MM.1S (cell line): ENCODE measurements around the gene ADCY5.

Source experiments
- DNase-seq: peaks from one replicate; pipeline ENCODE4 v3.0.0-alpha.2; 2015
- H2AFZ ChIP-seq: fragments of 300-600 bp; sonication (generic); 2 replicates; pipeline ENCODE4 v1.6.0; 2016; ENCODE audit warnings: antibody characterized with exemption, low read length
- H3F3A ChIP-seq: fragments of 300-600 bp; sonication (generic); 2 replicates; pipeline ENCODE4 v1.6.1; 2016; ENCODE audit warnings: mild to moderate bottlenecking, antibody characterized with exemption, low read length, moderate library complexity, mixed read lengths; ENCODE audit not compliant: insufficient read depth
- H3K27ac ChIP-seq: fragments of 300-600 bp; sonication (generic); 2 replicates; pipeline ENCODE4 v1.5.1; 2016; ENCODE audit warnings: mild to moderate bottlenecking, low read length
- H3K27me3 ChIP-seq: fragments of 300-600 bp; sonication (generic); replicated peaks from 2 replicates; pipeline ENCODE4 v1.6.0; 2016; ENCODE audit warnings: low read length; ENCODE audit not compliant: insufficient read depth
- H3K36me3 ChIP-seq: fragments of 300-600 bp; sonication (generic); replicated peaks from 2 replicates; pipeline ENCODE4 v1.6.1; 2016; ENCODE audit warnings: mild to moderate bottlenecking, low read length, mixed read lengths; ENCODE audit not compliant: insufficient read depth
- H3K4me1 ChIP-seq: fragments of 300-600 bp; sonication (generic); 2 replicates; pipeline ENCODE4 v1.6.1; 2016; ENCODE audit warnings: low read length, mixed read lengths
- H3K4me2 ChIP-seq: fragments of 300-600 bp; sonication (generic); 2 replicates; pipeline ENCODE4 v1.6.0; 2016; ENCODE audit warnings: low read depth, low read length
- H3K4me3 ChIP-seq: fragments of 300-600 bp; sonication (generic); 2 replicates; pipeline ENCODE4 v1.5.1; 2016; ENCODE audit warnings: low read length, mixed read lengths
- H3K79me2 ChIP-seq: fragments of 300-600 bp; sonication (generic); 2 replicates; pipeline ENCODE4 v1.6.1; 2016; ENCODE audit warnings: mixed run types, low read length, mixed read lengths
- H3K9ac ChIP-seq: fragments of 300-600 bp; sonication (generic); 2 replicates; pipeline ENCODE4 v1.6.1; 2016; ENCODE audit warnings: low read length, mixed read lengths
- H3K9me2 ChIP-seq: fragments of 300-600 bp; sonication (generic); replicated peaks from 2 replicates; pipeline ENCODE4 v1.6.1; 2016; ENCODE audit warnings: mild to moderate bottlenecking, low read length, mixed read lengths; ENCODE audit not compliant: insufficient read depth
- H3K9me3 ChIP-seq: fragments of 300-600 bp; sonication (generic); replicated peaks from 2 replicates; pipeline ENCODE4 v1.6.1; 2016; ENCODE audit warnings: mild to moderate bottlenecking, low read length, mixed read lengths; ENCODE audit not compliant: insufficient read depth
- H4K20me1 ChIP-seq: fragments of 300-600 bp; sonication (generic); 2 replicates; pipeline ENCODE4 v1.6.1; 2016; ENCODE audit warnings: mild to moderate bottlenecking, low read length, moderate library complexity, mixed read lengths; ENCODE audit not compliant: insufficient read depth
- EZH2 ChIP-seq: fragments of 300-600 bp; sonication (generic); optimal IDR thresholded peaks from 2 replicates; pipeline ENCODE3; 2017; ENCODE audit warnings: low read depth, mild to moderate bottlenecking, antibody characterized with exemption, low read length, mixed read lengths
- EZH2phosphoT487 ChIP-seq: fragments of 300-600 bp; sonication (generic); IDR thresholded peaks from 2 replicates; pipeline ENCODE4 v1.6.1; 2018; ENCODE audit warnings: antibody characterized with exemption, low read length
- TF ChIP-seq, protein P1 (sequence below): fragments of 300-600 bp; sonication (generic); IDR thresholded peaks from 2 replicates; pipeline ENCODE4 v1.5.1; 2016; ENCODE audit warnings: antibody characterized with exemption, low read length, mixed read lengths

The ADCY5 gene

GRCh38 chr3:123339302-123339701, 109.6 kb downstream of the ADCY5 start:
- Histone ChIP-seq H3K4me2 (no peak overlapping the region), H3K79me2 (no peaks in the 10 kb centered on the region), H3K9me2 (no peaks in the 10 kb centered on the region), H3K9ac (no peak overlapping the region), H3K9me3 (no peaks in the 10 kb centered on the region), H3K36me3 (no peaks in the 10 kb centered on the region), H3K4me3 (no peak overlapping the region), H3K27ac (no peak overlapping the region), H3F3A (no peaks in the 10 kb centered on the region), H2AFZ (no peak overlapping the region), H4K20me1 (no peaks in the 10 kb centered on the region), H3K4me1 (no peaks in the 10 kb centered on the region), H3K27me3 (no peaks in the 10 kb centered on the region)
- DNase-seq, result no peak
- TF ChIP-seq, protein P1, sequence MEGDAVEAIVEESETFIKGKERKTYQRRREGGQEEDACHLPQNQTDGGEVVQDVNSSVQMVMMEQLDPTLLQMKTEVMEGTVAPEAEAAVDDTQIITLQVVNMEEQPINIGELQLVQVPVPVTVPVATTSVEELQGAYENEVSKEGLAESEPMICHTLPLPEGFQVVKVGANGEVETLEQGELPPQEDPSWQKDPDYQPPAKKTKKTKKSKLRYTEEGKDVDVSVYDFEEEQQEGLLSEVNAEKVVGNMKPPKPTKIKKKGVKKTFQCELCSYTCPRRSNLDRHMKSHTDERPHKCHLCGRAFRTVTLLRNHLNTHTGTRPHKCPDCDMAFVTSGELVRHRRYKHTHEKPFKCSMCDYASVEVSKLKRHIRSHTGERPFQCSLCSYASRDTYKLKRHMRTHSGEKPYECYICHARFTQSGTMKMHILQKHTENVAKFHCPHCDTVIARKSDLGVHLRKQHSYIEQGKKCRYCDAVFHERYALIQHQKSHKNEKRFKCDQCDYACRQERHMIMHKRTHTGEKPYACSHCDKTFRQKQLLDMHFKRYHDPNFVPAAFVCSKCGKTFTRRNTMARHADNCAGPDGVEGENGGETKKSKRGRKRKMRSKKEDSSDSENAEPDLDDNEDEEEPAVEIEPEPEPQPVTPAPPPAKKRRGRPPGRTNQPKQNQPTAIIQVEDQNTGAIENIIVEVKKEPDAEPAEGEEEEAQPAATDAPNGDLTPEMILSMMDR, result no peak
- TF ChIP-seq EZH2phosphoT487, result no peak
- no peak for TF ChIP-seq EZH2

DNA sequence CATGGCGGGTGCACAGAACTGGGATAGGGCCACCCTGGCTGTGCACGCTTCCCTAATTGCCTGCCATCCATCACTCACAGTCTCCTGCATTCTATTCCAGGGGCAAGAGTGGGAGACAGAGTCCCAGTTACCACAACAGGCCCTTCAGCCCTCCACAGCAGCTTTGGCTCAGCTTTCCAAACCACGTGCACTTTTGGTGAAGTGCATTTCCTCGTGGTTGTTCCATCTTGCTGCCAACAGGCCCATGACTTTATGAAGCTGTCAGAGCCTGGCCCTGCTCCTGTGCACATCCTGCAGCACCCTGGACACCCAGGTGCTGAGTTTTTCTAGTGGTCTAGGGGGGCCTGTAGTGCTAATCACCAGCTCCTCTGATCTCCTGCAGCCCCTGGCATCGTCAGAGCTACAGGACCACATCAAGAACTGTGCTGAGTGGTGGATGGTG, 110.2 kb downstream of the ADCY5 start:
- H3K27me3 ChIP-seq, result no peaks in the 10 kb centered on the region
- H3K4me3 ChIP-seq, result no peak overlapping the region
- no peaks in the 10 kb centered on the region for H4K20me1 ChIP-seq
- H3K9me3 ChIP-seq, result no peaks in the 10 kb centered on the region
- DNase-seq, result no peak
- no peak for TF ChIP-seq EZH2
- TF ChIP-seq, protein P1, result no peak
- no peak for TF ChIP-seq EZH2phosphoT487
- H3K9me2 ChIP-seq, result no peaks in the 10 kb centered on the region
- no peaks in the 10 kb centered on the region for H3F3A ChIP-seq
- no peaks in the 10 kb centered on the region for H3K4me1 ChIP-seq
- H3K36me3 ChIP-seq, result no peaks in the 10 kb centered on the region
- no peak overlapping the region for H3K27ac ChIP-seq
- H3K4me2 ChIP-seq, result no peak overlapping the region
- H3K9ac ChIP-seq, result no peak overlapping the region
- no peak overlapping the region for H2AFZ ChIP-seq
- no peaks in the 10 kb centered on the region for H3K79me2 ChIP-seq

DNA sequence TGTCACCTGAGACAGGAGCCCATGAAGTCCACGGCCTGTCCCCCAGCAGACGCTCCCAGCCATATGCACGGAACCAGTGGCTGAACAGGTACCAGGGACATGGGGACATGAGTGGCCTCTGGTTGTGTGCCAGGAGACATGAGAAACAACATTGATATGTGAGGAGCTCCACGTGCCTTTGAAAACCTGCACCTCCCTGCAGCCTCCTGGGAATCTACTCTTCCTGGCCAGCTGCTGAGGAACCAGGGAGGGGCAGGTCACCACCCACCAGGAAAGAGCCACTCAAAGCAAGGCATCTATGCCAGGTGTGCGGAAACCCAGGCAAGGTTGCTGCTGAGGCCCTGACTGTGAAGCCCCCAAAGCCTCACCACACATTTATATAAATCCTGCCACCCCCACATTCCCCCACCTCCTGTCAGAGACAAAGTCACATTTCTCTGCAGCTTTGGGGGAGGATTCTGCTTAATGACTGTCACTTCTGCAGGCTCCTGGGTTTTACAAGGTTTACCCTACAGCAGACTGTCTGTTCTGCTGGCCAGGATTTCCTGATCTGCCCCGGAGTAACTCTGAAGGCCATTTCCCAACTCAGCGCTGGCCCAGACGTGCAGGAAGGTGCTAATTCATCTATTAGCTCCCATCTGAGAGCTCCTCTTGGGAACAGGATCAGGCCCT, 110.8 kb downstream of the ADCY5 start:
- Histone ChIP-seq H3K9ac (no peak overlapping the region), H3K79me2 (no peaks in the 10 kb centered on the region), H3K36me3 (no peaks in the 10 kb centered on the region), H3K9me3 (no peaks in the 10 kb centered on the region), H3K4me2 (no peak overlapping the region), H3F3A (no peaks in the 10 kb centered on the region), H3K9me2 (no peaks in the 10 kb centered on the region), H3K27me3 (no peaks in the 10 kb centered on the region), H3K4me1 (no peaks in the 10 kb centered on the region), H3K4me3 (no peak overlapping the region), H2AFZ (no peak overlapping the region), H4K20me1 (no peaks in the 10 kb centered on the region), H3K27ac (no peak overlapping the region)
- TF ChIP-seq EZH2phosphoT487, result no peak
- TF ChIP-seq EZH2, result no peak
- TF ChIP-seq, protein P1, result no peak
- no peak for DNase-seq
